ENCODE data around the gene PCNX2.

The PCNX2 gene

DNA sequence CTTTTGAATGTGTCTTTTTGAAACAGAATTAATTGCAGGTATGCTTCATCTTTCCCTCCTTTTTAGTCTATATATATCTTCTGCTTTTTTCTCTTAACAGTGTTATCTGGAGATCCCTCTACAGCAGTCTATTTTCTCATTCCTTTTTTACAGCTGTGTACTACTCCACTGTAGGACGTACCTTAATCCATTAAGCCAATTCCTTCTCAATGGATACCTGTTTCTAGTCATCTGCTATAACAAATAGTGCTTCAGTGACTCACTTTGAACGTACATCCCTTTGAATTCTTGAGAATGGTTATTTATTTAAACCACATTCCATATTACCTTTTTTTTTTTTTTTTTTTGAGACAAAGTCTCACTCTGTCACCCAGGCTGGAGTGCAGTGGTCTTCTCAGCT, 15.6 kb downstream of the PCNX2 start:
- Histone ChIP-seq H4K20me1 (ENCODE audit: low read depth, low read length) (0 out of 2 replicates have a peak, but pooled peaks cover 3% of the 10 kb centered on the region), H3K9me2 (replicated peaks; ENCODE audit: insufficient read depth, low read length) (no peaks in the 10 kb centered on the region)

DNA sequence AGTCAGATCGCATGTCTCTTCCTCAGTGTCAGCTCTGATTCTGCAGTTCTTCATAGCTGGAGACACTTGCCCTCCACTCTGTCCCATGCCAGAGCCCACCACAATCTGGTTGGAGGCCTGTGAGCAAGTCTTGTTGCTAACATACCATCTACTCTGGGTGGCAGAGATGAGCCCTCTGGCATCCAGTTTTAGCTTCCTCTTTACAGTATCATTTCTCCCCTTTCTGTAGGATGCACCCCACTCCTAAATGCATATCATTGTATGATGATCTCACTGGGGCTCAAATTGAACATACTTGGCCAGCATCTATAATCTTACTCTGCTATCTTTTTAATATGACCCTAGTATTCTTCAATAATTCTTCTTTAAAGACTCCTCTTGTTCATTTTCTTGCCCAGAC, 16.9 kb downstream of the PCNX2 start:
- H3K4me2 ChIP-seq (ENCODE audit: low read depth, low read length, poor library complexity, severe bottlenecking), result no peak overlapping the region
- no peak overlapping the region for H2AFZ ChIP-seq (ENCODE audit: low read depth, low read length, severe bottlenecking)
- no peaks in the 10 kb centered on the region for H3K9me2 ChIP-seq (replicated peaks; ENCODE audit: insufficient read depth, low read length)
- 0 out of 2 replicates have a peak, but pooled peaks cover 3% of the 10 kb centered on the region for H4K20me1 ChIP-seq (ENCODE audit: low read depth, low read length)
- H3K4me3 ChIP-seq (ENCODE audit: insufficient read depth, low read length, poor library complexity, severe bottlenecking), result no peak overlapping the region
- no peaks in the 10 kb centered on the region for H3F3A ChIP-seq (ENCODE audit: insufficient read depth)
- TF ChIP-seq, protein P1, sequence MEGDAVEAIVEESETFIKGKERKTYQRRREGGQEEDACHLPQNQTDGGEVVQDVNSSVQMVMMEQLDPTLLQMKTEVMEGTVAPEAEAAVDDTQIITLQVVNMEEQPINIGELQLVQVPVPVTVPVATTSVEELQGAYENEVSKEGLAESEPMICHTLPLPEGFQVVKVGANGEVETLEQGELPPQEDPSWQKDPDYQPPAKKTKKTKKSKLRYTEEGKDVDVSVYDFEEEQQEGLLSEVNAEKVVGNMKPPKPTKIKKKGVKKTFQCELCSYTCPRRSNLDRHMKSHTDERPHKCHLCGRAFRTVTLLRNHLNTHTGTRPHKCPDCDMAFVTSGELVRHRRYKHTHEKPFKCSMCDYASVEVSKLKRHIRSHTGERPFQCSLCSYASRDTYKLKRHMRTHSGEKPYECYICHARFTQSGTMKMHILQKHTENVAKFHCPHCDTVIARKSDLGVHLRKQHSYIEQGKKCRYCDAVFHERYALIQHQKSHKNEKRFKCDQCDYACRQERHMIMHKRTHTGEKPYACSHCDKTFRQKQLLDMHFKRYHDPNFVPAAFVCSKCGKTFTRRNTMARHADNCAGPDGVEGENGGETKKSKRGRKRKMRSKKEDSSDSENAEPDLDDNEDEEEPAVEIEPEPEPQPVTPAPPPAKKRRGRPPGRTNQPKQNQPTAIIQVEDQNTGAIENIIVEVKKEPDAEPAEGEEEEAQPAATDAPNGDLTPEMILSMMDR (IDR thresholded peaks at IDR 0.05; ENCODE audit: insufficient read depth, low read length, poor library complexity, severe bottlenecking), result no peak
- no peak for TF ChIP-seq EZH2phosphoT487 (conservative IDR thresholded peaks at IDR 0.05; ENCODE audit: low read length)
- H3K36me3 ChIP-seq (ENCODE audit: low read length), result no peaks in the 10 kb centered on the region
- no peaks in the 10 kb centered on the region for H3K9me3 ChIP-seq (ENCODE audit: insufficient read depth, low read length)
- no peak overlapping the region for H3K9ac ChIP-seq (ENCODE audit: low read length)
- H3K79me2 ChIP-seq (ENCODE audit: insufficient read depth, low read length), result no peaks in the 10 kb centered on the region
- H3K27ac ChIP-seq (ENCODE audit: low read depth, low read length), result no peak overlapping the region
- H3K27me3 ChIP-seq (ENCODE audit: low read length), result no peaks in the 10 kb centered on the region

More for the DNA sequence above, 15.6 kb downstream of the PCNX2 start:
- Histone ChIP-seq H2AFZ (ENCODE audit: low read depth, low read length, severe bottlenecking) (no peak overlapping the region), H3K27ac (ENCODE audit: low read depth, low read length) (no peak overlapping the region), H3K79me2 (ENCODE audit: insufficient read depth, low read length) (no peaks in the 10 kb centered on the region), H3K9ac (ENCODE audit: low read length) (no peak overlapping the region), H3K27me3 (ENCODE audit: low read length) (no peaks in the 10 kb centered on the region), H3K9me3 (ENCODE audit: insufficient read depth, low read length) (no peaks in the 10 kb centered on the region), H3K4me2 (ENCODE audit: low read depth, low read length, poor library complexity, severe bottlenecking) (no peak overlapping the region), H3F3A (ENCODE audit: insufficient read depth) (no peaks in the 10 kb centered on the region), H3K4me3 (ENCODE audit: insufficient read depth, low read length, poor library complexity, severe bottlenecking) (no peak overlapping the region), H3K36me3 (ENCODE audit: low read length) (no peaks in the 10 kb centered on the region)
- TF ChIP-seq EZH2phosphoT487 (conservative IDR thresholded peaks at IDR 0.05; ENCODE audit: low read length), result no peak

DNA sequence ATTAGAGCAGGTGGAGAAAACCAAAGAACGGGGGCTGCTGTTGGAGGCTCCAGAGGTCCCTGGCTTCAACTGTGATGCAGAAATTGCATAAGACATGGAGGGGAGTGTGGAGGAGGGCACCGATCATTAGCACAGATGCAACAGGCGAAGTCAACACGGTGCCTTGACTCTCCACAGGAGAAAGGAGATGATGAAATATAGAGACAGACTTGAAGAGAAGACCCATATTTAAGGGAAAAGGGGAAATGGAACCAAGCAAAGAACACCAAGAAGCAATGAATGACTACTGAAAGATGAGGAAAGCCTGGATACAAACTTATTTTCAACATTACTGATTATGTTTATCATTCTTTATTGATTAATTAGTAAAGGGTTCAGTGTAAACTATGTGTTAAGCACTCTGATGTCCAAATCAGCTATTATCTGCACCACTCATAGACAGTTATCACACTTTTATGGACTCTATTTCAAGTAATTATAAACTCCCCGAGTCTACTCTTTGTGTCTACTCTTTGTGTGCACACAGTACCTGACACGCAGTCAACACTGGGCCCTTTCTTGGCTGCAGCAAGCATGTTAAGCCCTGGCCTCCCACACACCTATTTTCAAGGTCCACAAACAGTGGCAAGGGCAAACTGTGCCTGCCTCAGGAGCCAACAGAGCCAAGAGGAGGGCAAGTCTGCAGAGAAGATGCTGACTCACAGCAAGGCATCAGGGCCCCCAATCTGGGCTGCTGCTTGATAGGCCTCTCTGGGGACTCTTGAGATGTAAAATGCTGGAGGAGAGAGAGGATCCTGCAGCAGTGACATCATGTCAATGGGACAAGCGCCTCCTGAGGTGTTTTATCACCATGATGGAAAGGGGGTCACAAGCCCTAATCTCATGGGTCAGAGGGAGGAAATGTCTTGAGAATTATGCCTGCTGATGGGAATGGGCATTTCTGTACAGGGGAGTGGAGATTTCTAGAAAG, 17.6 kb downstream of the PCNX2 start:
- Histone ChIP-seq H2AFZ (ENCODE audit: low read depth, low read length, severe bottlenecking) (no peak overlapping the region), H3K27me3 (ENCODE audit: low read length) (no peaks in the 10 kb centered on the region), H3K27ac (ENCODE audit: low read depth, low read length) (no peak overlapping the region), H3K4me3 (ENCODE audit: insufficient read depth, low read length, poor library complexity, severe bottlenecking) (no peak overlapping the region), H3K79me2 (ENCODE audit: insufficient read depth, low read length) (no peaks in the 10 kb centered on the region), H3K36me3 (ENCODE audit: low read length) (no peaks in the 10 kb centered on the region), H3K9ac (ENCODE audit: low read length) (no peak overlapping the region), H4K20me1 (ENCODE audit: low read depth, low read length) (0 out of 2 replicates have a peak, but pooled peaks cover 3% of the 10 kb centered on the region), H3K9me3 (ENCODE audit: insufficient read depth, low read length) (no peaks in the 10 kb centered on the region), H3K9me2 (replicated peaks; ENCODE audit: insufficient read depth, low read length) (no peaks in the 10 kb centered on the region), H3F3A (ENCODE audit: insufficient read depth) (no peaks in the 10 kb centered on the region), H3K4me2 (ENCODE audit: low read depth, low read length, poor library complexity, severe bottlenecking) (no peak overlapping the region)
- TF ChIP-seq, protein P1 (IDR thresholded peaks at IDR 0.05; ENCODE audit: insufficient read depth, low read length, poor library complexity, severe bottlenecking), result no peak
- TF ChIP-seq EZH2phosphoT487 (conservative IDR thresholded peaks at IDR 0.05; ENCODE audit: low read length), result no peak

DNA sequence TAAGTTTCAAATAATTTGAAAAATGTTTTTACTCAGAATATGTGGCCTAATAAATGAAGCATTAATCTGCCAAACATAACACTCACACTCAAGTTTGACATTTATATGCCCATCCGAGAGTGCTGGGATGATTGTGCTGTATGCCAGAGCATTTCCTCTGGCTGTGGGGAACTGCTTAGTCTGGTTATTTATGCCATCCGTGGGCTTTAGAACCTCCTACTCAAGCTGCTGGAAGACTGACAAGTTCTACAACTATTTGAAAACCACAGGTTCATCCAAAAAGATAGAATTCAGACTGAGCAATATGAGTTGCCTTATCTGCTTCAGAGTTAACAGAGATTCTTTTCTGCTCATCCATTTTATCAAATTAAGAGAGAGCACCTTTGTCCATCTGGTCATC, 25.9 kb downstream of the PCNX2 start:
- no peak overlapping the region for H3K9ac ChIP-seq (ENCODE audit: low read length)
- no peaks in the 10 kb centered on the region for H3K9me2 ChIP-seq (replicated peaks; ENCODE audit: insufficient read depth, low read length)
- no peaks in the 10 kb centered on the region for H4K20me1 ChIP-seq (ENCODE audit: low read depth, low read length)
- no peak overlapping the region for H3K27ac ChIP-seq (ENCODE audit: low read depth, low read length)
- H2AFZ ChIP-seq (ENCODE audit: low read depth, low read length, severe bottlenecking), result no peak overlapping the region
- H3K4me3 ChIP-seq (ENCODE audit: insufficient read depth, low read length, poor library complexity, severe bottlenecking), result no peak overlapping the region
- no peaks in the 10 kb centered on the region for H3K27me3 ChIP-seq (ENCODE audit: low read length)
- H3K9me3 ChIP-seq (ENCODE audit: insufficient read depth, low read length), result no peaks in the 10 kb centered on the region
- no peak overlapping the region for H3K4me2 ChIP-seq (ENCODE audit: low read depth, low read length, poor library complexity, severe bottlenecking)
- H3K79me2 ChIP-seq (ENCODE audit: insufficient read depth, low read length), result no peaks in the 10 kb centered on the region
- no peaks in the 10 kb centered on the region for H3K36me3 ChIP-seq (ENCODE audit: low read length)
- no peak for TF ChIP-seq EZH2phosphoT487 (conservative IDR thresholded peaks at IDR 0.05; ENCODE audit: low read length)
- TF ChIP-seq, protein P1 (IDR thresholded peaks at IDR 0.05; ENCODE audit: insufficient read depth, low read length, poor library complexity, severe bottlenecking), result no peak
- H3F3A ChIP-seq (ENCODE audit: insufficient read depth), result no peaks in the 10 kb centered on the region
